ENCODE data around the gene DNAH3.
"Not testable (repeated sequence)": the region's sequence is repeated elsewhere in the genome, so short reads cannot be mapped to it uniquely, and the experiment has no call there.

The DNAH3 gene

DNA sequence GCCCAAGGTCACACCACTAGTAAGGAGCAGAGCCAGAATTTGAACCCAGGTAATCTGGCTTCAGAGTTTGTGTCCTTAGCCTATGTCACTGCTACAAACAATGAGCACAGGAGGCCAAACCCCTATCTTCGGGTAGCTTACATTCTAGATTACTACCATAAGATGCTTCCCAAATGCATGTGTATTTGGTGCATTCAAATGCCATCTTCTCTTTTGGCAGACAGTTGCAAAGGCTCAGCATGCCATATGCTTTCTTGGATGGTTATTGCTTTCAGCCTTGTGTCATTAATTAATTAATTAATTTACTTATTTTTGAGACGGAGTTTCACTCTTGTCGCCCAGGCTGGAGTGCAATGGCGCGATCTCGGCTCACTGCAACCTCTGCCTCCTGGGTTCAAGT lies 80.7 kb downstream of the DNAH3 start:
- DNase-seq, result no peak

DNA sequence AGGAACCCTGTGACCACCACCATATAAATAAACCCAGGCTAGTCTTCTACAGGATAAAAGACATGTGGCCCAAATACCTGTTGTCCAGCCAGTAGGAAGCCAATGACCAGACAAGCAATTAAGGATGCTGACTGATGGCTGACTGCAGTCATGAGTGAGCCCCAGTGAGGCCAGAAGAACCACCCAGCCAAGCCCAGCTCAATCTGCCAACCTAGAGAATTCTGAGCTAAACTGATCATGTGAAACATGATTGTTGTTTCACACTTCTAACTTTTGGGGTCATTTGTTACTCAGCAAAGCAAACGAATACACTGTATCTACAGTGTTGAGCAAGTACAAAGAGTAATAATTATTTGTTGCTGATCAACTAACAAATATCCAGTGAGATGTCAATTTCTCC lies 86.4 kb downstream of the DNAH3 start:
- DNase-seq, result no peak

- not testable (repeated sequence) for DNase-seq
Measured at GRCh38 chr16:21063314-21063713, 87.3 kb downstream of the DNAH3 start.

- DNase-seq, result peak; percentile 38
Measured at GRCh38 chr16:21060027-21060510, 90.6 kb downstream of the DNAH3 start.

DNA sequence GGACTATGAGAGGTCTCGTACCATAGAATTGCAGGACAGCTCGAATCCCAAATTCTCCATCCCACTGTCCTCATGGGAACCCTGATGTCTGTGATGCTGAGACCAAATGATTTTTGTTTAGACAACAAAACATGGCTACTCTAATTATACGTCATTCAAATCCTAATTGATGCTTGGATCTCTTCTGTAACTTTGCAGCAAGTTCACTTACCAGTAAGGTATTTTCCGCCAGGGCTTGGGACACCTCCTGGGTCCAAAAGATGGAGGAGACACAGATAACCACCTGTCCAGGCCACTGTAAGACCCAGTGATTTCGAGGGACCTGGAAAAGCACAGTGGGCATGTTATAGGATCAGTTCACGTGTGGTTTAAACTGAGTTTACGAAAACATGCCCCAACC lies 92.8 kb downstream of the DNAH3 start:
- DNase-seq, result no peak

DNA sequence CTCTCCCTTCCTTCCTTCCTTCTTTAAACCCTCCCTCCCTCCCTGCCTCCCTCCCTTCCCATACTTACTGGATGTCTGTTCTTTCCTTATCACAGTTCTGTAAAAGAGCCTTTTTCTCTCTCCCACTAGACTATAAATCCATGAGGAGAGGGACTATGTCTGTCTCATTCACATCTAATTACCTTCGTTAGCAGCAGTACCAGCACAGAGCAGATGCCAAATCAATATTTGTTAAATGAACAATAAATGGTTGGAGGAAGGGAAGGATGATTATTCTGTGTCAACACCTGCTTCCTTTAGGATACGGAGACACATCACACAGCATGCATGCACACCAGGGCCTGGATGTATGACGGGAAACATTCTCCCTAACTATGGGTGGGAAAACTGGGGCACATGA lies 94.2 kb downstream of the DNAH3 start:
- DNase-seq, result peak; percentile 45

DNA sequence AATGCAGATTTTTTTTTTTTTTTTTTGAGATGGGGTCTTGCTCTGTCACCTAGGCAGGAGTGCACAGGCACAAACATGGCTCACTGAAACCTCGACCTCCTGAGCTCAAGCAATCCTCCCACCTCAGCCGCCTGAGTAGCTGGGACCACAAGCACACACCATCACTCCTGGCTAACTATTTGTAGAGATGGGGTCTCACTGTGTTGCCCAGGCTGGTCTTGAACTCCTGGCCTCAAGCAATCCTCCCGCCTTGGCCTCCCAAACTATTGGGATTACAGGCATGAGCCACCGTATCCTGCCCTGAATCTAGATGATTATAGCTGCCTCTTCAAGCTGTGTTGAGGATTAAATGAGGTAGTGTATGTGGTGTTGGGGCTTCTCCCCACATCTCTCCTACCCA lies 94.9 kb downstream of the DNAH3 start:
- DNase-seq, result not testable (repeated sequence)

DNA sequence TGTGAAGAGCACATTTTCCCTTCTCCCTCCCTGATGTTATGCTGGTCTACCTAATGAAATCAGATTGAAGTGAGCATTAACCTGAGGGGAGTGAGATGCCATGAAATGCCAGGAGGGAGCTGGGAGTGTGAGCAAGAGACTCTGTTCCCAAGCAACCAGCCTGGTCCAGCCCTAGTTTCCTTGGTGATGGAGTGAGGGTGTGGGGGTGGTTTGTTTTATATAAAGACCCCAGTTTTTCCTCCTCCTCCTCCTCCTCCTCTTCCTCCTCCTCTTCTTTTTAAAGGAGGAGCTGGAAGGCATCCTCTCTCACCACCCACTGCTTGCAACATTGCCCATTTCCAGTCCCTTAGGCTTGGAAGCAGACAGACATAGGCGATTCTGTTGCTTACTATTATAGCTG lies 97.1 kb downstream of the DNAH3 start:
- no peak for DNase-seq

DNA sequence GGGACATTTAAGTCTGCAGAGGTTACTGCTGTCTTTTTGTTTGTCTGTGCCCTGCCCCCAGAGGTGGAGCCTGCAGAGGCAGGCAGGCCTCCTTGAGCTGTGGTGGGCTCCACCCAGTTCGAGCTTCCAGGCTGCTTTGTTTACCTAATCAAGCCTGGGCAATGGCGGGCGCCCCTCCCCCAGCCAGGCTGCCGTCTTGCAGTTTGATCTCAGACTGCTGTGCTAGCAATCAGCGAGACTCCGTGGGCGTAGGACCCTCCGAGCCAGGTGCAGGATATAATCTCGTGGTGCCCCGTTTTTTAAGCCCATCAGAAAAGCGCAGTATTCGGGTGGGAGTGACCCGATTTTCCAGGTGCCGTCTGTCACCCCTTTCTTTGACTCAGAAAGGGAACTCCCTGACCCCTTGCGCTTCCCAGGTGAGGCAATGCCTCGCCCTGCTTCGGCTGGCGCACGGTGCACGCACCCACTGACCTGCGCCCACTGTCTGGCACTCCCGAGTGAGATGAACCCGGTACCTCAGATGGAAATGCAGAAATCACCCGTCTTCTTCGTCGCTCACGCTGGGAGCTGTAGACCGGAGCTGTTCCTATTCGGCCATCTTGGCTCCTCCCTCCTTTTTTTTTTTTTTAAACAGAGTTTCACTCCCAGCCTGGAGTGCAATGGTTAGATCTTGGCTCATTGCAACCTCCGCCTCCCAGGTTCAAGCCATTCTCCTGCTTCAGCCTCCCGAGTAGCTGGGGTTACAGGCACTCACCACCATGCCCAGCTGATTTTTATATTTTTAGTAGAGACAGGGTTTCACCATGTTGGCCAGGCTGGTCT lies 102.3 kb downstream of the DNAH3 start:
- DNase-seq, result not testable (repeated sequence)

GRCh38 chr16:21038197-21038596 lies 112.4 kb downstream of the DNAH3 start:
- no peak for DNase-seq

GRCh38 chr16:21037736-21038135 lies 112.9 kb downstream of the DNAH3 start:
- DNase-seq, result no peak

- no peak for DNase-seq
Measured at GRCh38 chr16:21037168-21037567, 113.5 kb downstream of the DNAH3 start.

DNA sequence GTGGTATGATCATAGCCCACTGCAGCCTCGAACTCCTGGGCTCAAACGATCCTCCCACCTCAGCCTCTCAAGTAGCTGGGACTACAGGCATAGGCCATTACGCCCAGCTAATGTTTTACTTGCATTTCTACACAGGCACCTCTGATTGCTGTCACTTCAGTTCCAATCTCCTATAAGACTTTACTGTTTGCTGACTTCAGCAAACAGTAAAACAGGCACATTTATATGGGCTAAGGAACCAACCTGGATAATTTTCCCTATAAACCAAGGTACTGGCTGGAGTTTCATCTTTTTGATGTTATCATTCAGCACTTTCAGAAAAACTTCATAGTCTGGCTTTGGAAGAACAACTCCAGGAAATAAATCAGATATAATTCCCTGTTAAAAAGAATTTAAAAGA lies 114.2 kb downstream of the DNAH3 start:
- no peak for DNase-seq

- peak; percentile 87 for DNase-seq
Measured at GRCh38 chr16:21033704-21034103, 116.9 kb downstream of the DNAH3 start.

DNA sequence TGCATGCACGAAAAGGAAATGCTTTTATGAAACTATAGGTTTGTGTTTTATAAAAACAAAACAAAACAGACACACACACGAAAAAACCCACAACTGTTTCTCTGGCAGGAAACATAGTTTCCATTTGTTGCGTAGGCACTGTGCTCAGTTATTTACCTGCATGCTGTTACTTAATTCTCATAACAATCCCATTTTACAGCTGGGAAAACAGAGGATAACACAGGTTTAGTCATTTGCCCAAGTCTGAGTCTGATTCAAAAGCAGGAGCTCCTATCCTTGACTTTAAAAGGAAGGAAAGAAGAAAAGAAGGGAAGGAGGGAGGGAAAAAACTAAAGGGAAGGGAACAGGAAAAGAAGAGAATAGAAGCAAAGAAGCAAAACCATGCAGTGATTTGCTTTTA lies 117.4 kb downstream of the DNAH3 start:
- no peak for DNase-seq

DNA sequence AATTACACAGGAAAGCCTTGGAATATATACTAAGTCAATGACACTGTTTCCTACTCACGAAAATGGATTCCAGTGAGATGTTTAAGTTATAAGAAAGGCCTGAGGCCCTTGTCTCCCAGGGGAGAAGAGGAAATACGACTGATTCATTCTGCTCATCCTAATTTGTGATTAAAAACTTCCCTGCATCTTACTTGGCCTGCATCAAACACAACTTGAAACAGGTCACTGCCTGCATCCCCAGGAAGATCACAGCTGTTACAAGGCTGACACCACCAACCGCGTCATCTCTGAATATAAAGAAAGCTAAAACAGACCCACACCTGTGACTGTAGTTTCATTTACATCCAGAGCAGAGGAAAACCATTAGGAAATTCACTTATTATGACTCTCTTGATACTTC lies 121.9 kb downstream of the DNAH3 start:
- DNase-seq, result no peak

- DNase-seq, result no peak
Measured at GRCh38 chr16:21026846-21027245, 123.8 kb downstream of the DNAH3 start.

DNA sequence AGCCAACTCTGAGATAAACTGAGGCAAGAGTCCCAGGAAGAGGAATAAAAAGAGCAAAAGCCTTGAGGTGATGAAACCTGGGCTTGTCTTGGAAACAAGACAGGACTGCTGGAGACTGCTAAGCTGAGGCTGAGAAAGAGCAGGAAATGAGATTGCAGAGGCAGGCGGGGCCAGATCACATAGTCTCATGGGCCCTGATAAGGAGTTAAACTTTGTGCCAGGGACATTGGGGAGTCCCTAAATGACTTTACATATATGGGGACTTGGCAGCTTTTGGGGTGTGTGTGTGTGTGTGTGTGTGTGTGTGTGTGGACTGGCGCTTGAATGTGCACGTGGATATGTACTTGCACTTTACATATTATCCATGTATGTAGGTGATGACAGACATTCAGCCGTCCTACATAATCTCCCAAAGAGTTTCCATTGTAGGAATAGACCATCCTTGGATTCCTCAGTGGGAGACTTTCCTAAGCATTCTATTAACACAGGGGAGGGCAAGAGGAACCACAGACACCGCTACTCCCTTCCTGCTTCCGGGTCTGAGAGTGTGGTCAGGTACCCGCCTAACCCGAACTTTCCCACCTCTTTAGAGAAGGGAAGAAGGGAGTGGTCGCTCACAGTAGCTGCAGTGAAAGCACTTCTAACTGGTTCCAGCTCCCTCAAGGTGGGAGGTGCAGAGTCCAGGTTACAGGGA lies 127.0 kb downstream of the DNAH3 start:
- DNase-seq, result no peak

GRCh38 chr16:21021316-21021715 lies 129.3 kb downstream of the DNAH3 start:
- no peak for DNase-seq

DNA sequence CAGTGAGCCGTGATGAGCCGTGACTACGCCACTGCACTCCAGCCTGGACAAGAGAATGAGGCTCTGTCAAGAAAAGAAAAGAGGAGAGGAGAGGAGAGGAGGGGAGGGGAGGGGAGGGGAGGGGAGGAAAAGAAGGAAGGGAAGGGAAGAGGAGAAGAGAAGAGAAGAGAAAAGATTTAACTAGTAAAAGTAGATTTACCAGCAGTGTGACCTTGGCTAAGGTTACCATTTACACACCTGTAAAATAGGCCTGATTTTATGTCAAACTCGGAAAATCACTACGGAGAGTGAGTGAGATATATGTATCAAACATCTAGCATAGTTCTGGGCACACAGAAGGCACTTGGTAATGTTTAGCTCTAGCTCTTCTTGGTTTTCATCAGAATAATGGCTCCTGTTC lies 140.8 kb downstream of the DNAH3 start:
- no peak for DNase-seq

GRCh38 chr16:21005008-21005407 lies 145.6 kb downstream of the DNAH3 start:
- DNase-seq, result no peak

DNA sequence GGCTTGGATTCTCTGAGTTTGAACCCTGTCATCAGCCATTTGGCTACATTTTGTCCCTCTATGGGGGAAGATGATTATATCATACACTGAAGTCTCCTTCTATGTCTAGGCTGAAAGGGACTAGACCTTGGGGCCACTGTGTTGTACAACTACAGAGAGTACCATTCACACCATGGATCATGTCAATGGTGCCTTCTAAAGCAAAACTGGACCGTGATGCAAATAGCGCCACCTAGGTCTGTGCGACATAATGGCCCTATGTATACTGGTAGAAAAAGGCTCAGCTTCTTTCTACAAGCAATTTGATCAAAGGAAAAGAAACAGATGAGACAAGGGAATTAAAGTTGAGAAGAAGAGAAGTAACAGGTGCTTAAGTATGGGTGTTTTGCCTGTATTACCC lies 149.4 kb downstream of the DNAH3 start:
- no peak for DNase-seq

DNA sequence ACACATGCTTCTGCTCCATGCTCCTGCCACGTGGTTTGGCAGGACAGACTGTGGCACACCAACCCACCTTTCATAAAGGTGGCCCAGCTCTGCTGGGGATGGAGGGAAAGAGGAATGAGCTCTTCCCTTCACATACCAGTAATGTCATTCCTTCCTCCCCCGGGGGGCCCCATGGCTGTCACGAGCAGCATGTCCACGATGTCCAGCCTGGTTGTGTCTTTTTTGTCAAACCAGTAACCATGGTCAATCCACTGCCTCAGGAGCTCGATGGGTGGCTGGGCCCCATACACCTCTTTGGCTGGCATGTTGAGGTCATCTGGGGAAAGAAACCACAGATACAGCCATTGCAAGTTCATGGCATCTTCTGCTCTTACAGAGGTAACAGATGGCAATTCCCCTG lies 153.5 kb downstream of the DNAH3 start:
- no peak for DNase-seq

DNA sequence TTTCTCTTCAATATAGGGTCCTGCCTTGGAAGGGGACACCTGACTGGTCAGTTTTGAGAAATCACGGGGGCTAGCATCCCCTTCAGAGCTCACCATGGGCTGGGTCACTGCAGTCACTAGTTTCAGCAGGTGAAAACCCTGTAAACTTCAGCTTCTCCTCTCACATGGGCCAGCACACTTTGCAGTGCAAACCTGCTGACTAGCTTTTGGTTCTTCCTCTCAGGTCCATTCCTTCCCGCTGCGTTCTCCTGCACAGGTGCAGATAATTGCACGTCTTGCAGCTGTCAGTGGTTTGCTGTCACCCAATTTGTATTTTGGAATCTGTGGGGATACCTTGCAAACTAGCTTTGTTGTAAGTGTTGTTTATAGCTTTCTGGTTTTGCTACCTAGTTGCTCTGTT lies 154.9 kb downstream of the DNAH3 start:
- no peak for DNase-seq
